ENCODE results near the gene NEUROD4. TPM values are rescaled to one million over a fixed set of nuclear protein-coding genes. Genes with fewer than 3 reads are reported as not detected.
"Not testable (repeated sequence)": the region's sequence is repeated elsewhere in the genome, so short reads cannot be mapped to it uniquely, and the experiment has no call there.

The NEUROD4 gene
- total RNA-seq, 1 experiment from 2014 or later, result not detected

DNA sequence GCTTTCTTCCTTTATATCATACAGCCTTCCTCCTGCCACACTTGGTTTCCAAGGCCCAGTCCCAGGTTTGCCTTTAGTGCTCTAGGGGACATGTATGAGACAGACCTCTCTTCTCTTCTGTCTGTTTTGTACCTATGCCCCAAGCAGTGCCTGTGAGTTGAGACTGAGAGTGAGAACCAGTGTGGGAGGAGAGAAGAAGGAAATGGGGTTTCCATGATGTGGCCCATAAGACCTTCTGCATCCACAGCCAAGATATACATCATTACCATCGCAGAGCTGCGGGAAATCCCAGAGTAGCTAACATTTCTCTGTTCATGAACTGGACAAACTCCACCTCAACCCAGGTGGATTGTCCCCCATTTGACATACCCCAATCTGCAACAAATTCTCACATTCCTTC lies 38.0 kb upstream of the NEUROD4 start:
- Histone ChIP-seq H3F3A (ENCODE audit: insufficient read depth, low read depth) (no peaks in the 10 kb centered on the region), H2AFZ (no peak overlapping the region), H3K79me2 (ENCODE audit: low read depth) (no peaks in the 10 kb centered on the region), H3K27ac (no peak overlapping the region), H3K4me3 (no peak overlapping the region), H3K36me3 (ENCODE audit: low read depth) (no peaks in the 10 kb centered on the region), H3K27me3 (ENCODE audit: insufficient read depth, low read depth) (peaks cover 81% of the 10 kb centered on the region), H3K9me3 (ENCODE audit: insufficient read depth, low read depth) (no peaks in the 10 kb centered on the region), H3K9me2 (ENCODE audit: insufficient read depth) (no peaks in the 10 kb centered on the region), H3K4me2 (no peak overlapping the region), H3K4me1 (replicated peaks; ENCODE audit: insufficient read depth) (no peaks in the 10 kb centered on the region), H4K20me1 (ENCODE audit: insufficient read depth) (no peaks in the 10 kb centered on the region)
- ChIA-PET CTCF (no interaction called here), POLR2A (ENCODE audit: unreplicated experiment) (no interaction called here)
- intact Hi-C loops (cut with micrococcal nuclease; ENCODE audit: unreplicated experiment), result no loop called here
- DNase-seq, result no peak
- no TSS peak for BruUV-seq (replicated peaks)
- TF ChIP-seq EZH2 (IDR thresholded peaks at IDR 0.05; ENCODE audit: low read depth), result no peak
- TF ChIP-seq, protein P1, sequence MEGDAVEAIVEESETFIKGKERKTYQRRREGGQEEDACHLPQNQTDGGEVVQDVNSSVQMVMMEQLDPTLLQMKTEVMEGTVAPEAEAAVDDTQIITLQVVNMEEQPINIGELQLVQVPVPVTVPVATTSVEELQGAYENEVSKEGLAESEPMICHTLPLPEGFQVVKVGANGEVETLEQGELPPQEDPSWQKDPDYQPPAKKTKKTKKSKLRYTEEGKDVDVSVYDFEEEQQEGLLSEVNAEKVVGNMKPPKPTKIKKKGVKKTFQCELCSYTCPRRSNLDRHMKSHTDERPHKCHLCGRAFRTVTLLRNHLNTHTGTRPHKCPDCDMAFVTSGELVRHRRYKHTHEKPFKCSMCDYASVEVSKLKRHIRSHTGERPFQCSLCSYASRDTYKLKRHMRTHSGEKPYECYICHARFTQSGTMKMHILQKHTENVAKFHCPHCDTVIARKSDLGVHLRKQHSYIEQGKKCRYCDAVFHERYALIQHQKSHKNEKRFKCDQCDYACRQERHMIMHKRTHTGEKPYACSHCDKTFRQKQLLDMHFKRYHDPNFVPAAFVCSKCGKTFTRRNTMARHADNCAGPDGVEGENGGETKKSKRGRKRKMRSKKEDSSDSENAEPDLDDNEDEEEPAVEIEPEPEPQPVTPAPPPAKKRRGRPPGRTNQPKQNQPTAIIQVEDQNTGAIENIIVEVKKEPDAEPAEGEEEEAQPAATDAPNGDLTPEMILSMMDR (conservative IDR thresholded peaks at IDR 0.05), result no peak

DNA sequence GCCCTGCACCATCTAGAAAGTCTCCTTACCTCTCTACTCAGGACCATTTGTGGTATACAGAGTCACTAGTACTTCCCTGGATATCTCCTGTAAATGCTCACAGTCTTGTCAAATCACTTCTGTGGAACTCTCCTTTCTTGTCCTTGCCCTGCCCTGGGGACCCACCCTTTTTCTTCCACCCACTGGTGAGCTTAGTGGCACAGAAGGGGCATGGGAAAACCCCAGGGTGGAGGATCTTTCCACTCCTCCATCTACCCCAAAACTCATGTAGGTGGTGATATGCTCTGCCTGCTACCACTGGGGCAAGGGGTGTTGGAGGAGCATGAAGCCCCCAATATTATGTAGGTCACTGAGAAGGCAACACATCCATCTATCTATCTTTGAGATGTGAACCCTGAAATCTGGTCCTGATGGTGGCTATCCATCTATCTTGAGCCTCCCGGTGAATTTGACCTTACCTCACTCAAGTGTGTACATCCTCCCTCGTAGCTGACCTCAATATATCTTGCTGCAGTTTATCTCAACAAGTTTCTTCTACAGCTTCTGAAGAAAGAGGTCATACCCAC lies 36.2 kb upstream of the NEUROD4 start:
- CTCF ChIA-PET, result no interaction called here
- BruUV-seq (replicated peaks), result no TSS peak
- TF ChIP-seq EZH2 (IDR thresholded peaks at IDR 0.05; ENCODE audit: low read depth), result no peak
- TF ChIP-seq, protein P1 (conservative IDR thresholded peaks at IDR 0.05), result no peak

DNA sequence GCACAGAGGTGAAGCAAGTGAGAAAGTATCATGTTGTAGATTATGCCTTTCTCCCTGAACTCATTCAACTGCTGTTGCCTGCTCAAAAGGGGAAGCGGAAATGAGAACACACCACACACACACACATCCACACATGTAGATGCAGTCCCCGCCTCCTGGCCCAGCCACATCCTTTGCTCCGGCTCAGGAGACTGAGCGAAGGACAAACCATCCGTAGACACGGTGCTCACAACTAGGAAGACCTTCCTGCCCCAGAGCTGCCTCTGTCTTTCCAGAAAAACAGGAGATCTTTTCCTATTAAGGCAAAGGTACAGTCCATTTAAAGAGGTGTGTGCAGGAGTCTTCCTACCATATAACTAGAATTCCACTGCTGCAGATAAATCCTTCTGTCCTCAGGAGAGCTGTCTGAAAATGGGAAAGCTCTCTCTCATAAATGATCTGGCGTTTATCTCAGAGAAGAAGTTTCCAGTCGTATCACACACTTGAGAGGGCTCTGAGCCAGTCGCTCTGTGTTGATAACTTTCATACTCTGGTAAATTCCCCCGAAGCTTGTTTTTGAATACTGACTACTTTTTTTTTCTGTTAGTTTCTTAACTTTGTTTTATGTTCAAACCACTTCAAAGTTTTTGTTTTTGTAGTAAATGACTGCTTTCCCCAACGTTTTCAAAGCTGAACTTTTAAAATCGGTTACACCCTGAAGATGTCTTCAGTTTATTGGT lies 35.0 kb upstream of the NEUROD4 start, which contains the start of gene TESPA1:
TESPA1 (minus strand) TSS at position 105 of the 719 bp plus-strand sequence. CDS start 10,200 bp downstream, outside the sequence.
- Histone ChIP-seq H4K20me1 (ENCODE audit: insufficient read depth) (no peaks in the 10 kb centered on the region), H3K36me3 (ENCODE audit: low read depth) (no peaks in the 10 kb centered on the region)
- CTCF ChIA-PET, result interaction anchor here (1.0 kb wide), 1 partner anchor 8 kb away, joined by 3 read pairs; no protein-coding TSS in a partner anchor

More for the DNA sequence above, 36.2 kb upstream of the NEUROD4 start:
- no peak overlapping the region for H3K4me3 ChIP-seq
- intact Hi-C loops (cut with micrococcal nuclease; ENCODE audit: unreplicated experiment), result no loop called here
- H2AFZ ChIP-seq, result no peak overlapping the region
- H3K9me3 ChIP-seq (ENCODE audit: insufficient read depth, low read depth), result no peaks in the 10 kb centered on the region
- H3K36me3 ChIP-seq (ENCODE audit: low read depth), result no peaks in the 10 kb centered on the region
- no peaks in the 10 kb centered on the region for H3K9me2 ChIP-seq (ENCODE audit: insufficient read depth)
- no peak overlapping the region for H3K27ac ChIP-seq
- H3K4me1 ChIP-seq (replicated peaks; ENCODE audit: insufficient read depth), result no peaks in the 10 kb centered on the region
- no peak for DNase-seq
- H3F3A ChIP-seq (ENCODE audit: insufficient read depth, low read depth), result no peaks in the 10 kb centered on the region
- no peak overlapping the region for H3K4me2 ChIP-seq
- H3K79me2 ChIP-seq (ENCODE audit: low read depth), result no peaks in the 10 kb centered on the region
- H4K20me1 ChIP-seq (ENCODE audit: insufficient read depth), result no peaks in the 10 kb centered on the region
- POLR2A ChIA-PET (ENCODE audit: unreplicated experiment), result no interaction called here
- peaks cover 71% of the 10 kb centered on the region for H3K27me3 ChIP-seq (ENCODE audit: insufficient read depth, low read depth)

DNA sequence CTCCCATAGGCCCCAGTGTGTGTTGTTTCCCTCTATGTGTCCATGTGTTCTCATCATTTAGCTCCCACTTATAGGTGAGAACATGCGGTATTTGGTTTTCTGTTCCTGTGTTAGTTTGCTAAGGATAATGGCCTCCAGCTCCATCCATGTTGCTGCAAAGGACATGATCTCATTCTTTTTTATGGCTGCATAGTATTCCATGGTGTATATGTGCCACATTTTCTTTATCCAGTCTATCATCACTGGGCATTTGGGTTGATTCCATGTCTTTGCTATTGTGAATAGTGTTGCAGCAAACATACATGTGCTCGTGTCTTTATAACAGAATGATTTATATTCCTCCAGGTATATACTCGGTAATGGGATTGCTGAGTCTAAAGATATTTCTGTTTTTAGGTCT lies 33.0 kb upstream of the NEUROD4 start:
- H3K27me3 ChIP-seq (ENCODE audit: insufficient read depth, low read depth), result peaks cover 52% of the 10 kb centered on the region
- CTCF ChIA-PET; POLR2A ChIA-PET (ENCODE audit: unreplicated experiment); H3F3A ChIP-seq (ENCODE audit: insufficient read depth, low read depth); H3K27ac ChIP-seq; BruUV-seq (replicated peaks); H4K20me1 ChIP-seq (ENCODE audit: insufficient read depth); H3K9me2 ChIP-seq (ENCODE audit: insufficient read depth); H3K9me3 ChIP-seq (ENCODE audit: insufficient read depth, low read depth); DNase-seq; intact Hi-C loops (cut with micrococcal nuclease; ENCODE audit: unreplicated experiment); H3K4me3 ChIP-seq; H3K36me3 ChIP-seq (ENCODE audit: low read depth); H2AFZ ChIP-seq; H3K4me1 ChIP-seq (replicated peaks; ENCODE audit: insufficient read depth); H3K4me2 ChIP-seq; H3K79me2 ChIP-seq (ENCODE audit: low read depth): not testable (repeated sequence)

More for the DNA sequence above, 35.0 kb upstream of the NEUROD4 start, which contains the start of gene TESPA1:
- H3K4me2 ChIP-seq, result no peak within 1 kb of the TSS
- H3K9me2 ChIP-seq (ENCODE audit: insufficient read depth), result no peaks in the 10 kb centered on the region
- H3K79me2 ChIP-seq (ENCODE audit: low read depth), result no peaks in the 10 kb centered on the region
- POLR2A ChIA-PET (ENCODE audit: unreplicated experiment), result no interaction called here
- no TSS peak for BruUV-seq (replicated peaks)
- H3K9me3 ChIP-seq (ENCODE audit: insufficient read depth, low read depth), result no peaks in the 10 kb centered on the region
- H2AFZ ChIP-seq, result no peak within 1 kb of the TSS
- intact Hi-C loops (cut with micrococcal nuclease; ENCODE audit: unreplicated experiment), result no loop called here
- no peaks in the 10 kb centered on the region for H3F3A ChIP-seq (ENCODE audit: insufficient read depth, low read depth)
- no peak within 1 kb of the TSS for H3K27ac ChIP-seq
- H3K4me1 ChIP-seq (replicated peaks; ENCODE audit: insufficient read depth), result no peaks in the 10 kb centered on the region
- H3K4me3 ChIP-seq, result no peak within 1 kb of the TSS
- H3K27me3 ChIP-seq (ENCODE audit: insufficient read depth, low read depth), result peaks cover 61% of the 10 kb centered on the region
- TF ChIP-seq EZH2 (IDR thresholded peaks at IDR 0.05; ENCODE audit: low read depth), result no peak
- TF ChIP-seq, protein P1 (conservative IDR thresholded peaks at IDR 0.05), result no peak
- no peak for DNase-seq
